ENCODE data around the gene UNK. TPM values are rescaled to one million over a fixed set of nuclear protein-coding genes. Genes with fewer than 3 reads are reported as not detected.
A peak's percentile ranks its signal among the peaks of the same experiment; 100 is the strongest.

UNK gene
- total and polyA plus RNA-seq, 2 of the 13 experiments (the other 11 are each of a cell fraction or from before 2014, with no cell fraction given): 31.6 to 33.0 TPM

DNA sequence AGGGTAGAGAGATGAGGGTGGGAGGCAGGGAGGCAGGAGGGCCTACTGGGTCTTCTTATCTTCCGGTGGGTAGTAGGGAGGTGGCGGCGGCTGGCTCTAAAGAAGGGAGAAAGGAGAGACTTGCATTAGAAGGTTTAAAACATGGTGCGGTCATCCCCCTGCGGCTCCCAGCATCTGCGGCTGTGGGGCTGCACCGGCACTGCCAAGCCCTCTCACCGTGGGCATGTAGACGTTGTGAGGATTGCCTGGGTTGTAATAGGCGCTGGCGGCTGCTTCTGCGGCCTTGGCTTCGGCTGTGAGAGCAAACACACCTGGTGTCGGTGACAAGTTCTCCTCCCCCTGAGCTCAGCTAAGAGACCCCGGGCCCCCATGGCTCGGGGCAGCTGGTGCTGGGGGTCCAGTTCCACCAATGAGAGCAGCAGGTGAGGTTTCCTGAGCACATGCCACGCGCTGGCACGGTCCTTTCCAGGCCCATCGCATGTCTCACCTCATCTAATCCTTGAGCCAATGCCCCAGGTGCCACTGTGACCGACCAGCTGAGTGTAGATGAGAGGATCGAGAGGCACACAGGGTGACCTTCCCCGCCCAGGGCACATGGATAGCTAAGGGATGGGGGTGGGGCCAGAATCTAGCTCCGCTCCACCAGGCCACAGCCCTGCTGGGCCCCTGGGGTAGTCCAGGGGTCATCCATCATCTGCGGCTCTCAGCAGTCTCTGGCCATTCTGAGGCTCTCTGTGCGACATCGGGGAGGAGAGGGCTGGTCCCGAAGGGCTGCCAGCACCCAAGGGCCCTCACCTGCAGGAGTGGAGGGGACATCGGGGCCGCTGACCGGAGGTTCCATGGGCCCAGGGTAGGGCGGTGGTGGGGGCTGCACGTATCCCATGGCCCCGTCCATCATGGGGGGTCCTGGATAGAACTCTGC lies 62.3 kb downstream of the UNK start (continued):
- TF ChIP-seq, protein P1, sequence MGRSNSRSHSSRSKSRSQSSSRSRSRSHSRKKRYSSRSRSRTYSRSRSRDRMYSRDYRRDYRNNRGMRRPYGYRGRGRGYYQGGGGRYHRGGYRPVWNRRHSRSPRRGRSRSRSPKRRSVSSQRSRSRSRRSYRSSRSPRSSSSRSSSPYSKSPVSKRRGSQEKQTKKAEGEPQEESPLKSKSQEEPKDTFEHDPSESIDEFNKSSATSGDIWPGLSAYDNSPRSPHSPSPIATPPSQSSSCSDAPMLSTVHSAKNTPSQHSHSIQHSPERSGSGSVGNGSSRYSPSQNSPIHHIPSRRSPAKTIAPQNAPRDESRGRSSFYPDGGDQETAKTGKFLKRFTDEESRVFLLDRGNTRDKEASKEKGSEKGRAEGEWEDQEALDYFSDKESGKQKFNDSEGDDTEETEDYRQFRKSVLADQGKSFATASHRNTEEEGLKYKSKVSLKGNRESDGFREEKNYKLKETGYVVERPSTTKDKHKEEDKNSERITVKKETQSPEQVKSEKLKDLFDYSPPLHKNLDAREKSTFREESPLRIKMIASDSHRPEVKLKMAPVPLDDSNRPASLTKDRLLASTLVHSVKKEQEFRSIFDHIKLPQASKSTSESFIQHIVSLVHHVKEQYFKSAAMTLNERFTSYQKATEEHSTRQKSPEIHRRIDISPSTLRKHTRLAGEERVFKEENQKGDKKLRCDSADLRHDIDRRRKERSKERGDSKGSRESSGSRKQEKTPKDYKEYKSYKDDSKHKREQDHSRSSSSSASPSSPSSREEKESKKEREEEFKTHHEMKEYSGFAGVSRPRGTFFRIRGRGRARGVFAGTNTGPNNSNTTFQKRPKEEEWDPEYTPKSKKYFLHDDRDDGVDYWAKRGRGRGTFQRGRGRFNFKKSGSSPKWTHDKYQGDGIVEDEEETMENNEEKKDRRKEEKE (IDR thresholded peaks at IDR 0.05): no peak
- peak; percentile 92 for TF ChIP-seq ZNF605 (CRISPR knock-in tag; IDR thresholded peaks at IDR 0.05)
- TF ChIP-seq DR1 (CRISPR knock-in tag; IDR thresholded peaks at IDR 0.05): peak; percentile 60
- TF ChIP-seq, protein P2, sequence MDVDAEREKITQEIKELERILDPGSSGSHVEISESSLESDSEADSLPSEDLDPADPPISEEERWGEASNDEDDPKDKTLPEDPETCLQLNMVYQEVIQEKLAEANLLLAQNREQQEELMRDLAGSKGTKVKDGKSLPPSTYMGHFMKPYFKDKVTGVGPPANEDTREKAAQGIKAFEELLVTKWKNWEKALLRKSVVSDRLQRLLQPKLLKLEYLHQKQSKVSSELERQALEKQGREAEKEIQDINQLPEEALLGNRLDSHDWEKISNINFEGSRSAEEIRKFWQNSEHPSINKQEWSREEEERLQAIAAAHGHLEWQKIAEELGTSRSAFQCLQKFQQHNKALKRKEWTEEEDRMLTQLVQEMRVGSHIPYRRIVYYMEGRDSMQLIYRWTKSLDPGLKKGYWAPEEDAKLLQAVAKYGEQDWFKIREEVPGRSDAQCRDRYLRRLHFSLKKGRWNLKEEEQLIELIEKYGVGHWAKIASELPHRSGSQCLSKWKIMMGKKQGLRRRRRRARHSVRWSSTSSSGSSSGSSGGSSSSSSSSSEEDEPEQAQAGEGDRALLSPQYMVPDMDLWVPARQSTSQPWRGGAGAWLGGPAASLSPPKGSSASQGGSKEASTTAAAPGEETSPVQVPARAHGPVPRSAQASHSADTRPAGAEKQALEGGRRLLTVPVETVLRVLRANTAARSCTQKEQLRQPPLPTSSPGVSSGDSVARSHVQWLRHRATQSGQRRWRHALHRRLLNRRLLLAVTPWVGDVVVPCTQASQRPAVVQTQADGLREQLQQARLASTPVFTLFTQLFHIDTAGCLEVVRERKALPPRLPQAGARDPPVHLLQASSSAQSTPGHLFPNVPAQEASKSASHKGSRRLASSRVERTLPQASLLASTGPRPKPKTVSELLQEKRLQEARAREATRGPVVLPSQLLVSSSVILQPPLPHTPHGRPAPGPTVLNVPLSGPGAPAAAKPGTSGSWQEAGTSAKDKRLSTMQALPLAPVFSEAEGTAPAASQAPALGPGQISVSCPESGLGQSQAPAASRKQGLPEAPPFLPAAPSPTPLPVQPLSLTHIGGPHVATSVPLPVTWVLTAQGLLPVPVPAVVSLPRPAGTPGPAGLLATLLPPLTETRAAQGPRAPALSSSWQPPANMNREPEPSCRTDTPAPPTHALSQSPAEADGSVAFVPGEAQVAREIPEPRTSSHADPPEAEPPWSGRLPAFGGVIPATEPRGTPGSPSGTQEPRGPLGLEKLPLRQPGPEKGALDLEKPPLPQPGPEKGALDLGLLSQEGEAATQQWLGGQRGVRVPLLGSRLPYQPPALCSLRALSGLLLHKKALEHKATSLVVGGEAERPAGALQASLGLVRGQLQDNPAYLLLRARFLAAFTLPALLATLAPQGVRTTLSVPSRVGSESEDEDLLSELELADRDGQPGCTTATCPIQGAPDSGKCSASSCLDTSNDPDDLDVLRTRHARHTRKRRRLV (CRISPR knock-in tag; IDR thresholded peaks at IDR 0.05): 0 out of 2 replicates have a peak, but pooled peaks have one; percentile 72
- TF ChIP-seq HHEX (CRISPR knock-in tag; IDR thresholded peaks at IDR 0.05): peak; percentile 84
- TF ChIP-seq, protein P3, sequence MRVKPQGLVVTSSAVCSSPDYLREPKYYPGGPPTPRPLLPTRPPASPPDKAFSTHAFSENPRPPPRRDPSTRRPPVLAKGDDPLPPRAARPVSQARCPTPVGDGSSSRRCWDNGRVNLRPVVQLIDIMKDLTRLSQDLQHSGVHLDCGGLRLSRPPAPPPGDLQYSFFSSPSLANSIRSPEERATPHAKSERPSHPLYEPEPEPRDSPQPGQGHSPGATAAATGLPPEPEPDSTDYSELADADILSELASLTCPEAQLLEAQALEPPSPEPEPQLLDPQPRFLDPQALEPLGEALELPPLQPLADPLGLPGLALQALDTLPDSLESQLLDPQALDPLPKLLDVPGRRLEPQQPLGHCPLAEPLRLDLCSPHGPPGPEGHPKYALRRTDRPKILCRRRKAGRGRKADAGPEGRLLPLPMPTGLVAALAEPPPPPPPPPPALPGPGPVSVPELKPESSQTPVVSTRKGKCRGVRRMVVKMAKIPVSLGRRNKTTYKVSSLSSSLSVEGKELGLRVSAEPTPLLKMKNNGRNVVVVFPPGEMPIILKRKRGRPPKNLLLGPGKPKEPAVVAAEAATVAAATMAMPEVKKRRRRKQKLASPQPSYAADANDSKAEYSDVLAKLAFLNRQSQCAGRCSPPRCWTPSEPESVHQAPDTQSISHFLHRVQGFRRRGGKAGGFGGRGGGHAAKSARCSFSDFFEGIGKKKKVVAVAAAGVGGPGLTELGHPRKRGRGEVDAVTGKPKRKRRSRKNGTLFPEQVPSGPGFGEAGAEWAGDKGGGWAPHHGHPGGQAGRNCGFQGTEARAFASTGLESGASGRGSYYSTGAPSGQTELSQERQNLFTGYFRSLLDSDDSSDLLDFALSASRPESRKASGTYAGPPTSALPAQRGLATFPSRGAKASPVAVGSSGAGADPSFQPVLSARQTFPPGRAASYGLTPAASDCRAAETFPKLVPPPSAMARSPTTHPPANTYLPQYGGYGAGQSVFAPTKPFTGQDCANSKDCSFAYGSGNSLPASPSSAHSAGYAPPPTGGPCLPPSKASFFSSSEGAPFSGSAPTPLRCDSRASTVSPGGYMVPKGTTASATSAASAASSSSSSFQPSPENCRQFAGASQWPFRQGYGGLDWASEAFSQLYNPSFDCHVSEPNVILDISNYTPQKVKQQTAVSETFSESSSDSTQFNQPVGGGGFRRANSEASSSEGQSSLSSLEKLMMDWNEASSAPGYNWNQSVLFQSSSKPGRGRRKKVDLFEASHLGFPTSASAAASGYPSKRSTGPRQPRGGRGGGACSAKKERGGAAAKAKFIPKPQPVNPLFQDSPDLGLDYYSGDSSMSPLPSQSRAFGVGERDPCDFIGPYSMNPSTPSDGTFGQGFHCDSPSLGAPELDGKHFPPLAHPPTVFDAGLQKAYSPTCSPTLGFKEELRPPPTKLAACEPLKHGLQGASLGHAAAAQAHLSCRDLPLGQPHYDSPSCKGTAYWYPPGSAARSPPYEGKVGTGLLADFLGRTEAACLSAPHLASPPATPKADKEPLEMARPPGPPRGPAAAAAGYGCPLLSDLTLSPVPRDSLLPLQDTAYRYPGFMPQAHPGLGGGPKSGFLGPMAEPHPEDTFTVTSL (CRISPR knock-in tag; IDR thresholded peaks at IDR 0.05; ENCODE audit: borderline replicate concordance): peak; percentile 52; the same call in 1 of the 2 replicates
- peak; percentile 99 for TF ChIP-seq ZNF788 (CRISPR knock-in tag; IDR thresholded peaks at IDR 0.05; ENCODE audit: borderline replicate concordance)
- no peak for TF ChIP-seq ARID2 (CRISPR knock-in tag; IDR thresholded peaks at IDR 0.05; ENCODE audit: borderline replicate concordance)
- TF ChIP-seq ADNP (CRISPR knock-in tag; IDR thresholded peaks at IDR 0.05): no peak
- TF ChIP-seq JUNB (CRISPR knock-in tag; IDR thresholded peaks at IDR 0.05; ENCODE audit: borderline replicate concordance): no peak; the same call in 1 of the 2 replicates
- peak; percentile 74 for TF ChIP-seq SALL2 (CRISPR knock-in tag; IDR thresholded peaks at IDR 0.05)

All from HepG2 (cell line).